GM12892 (cell line): ENCODE results near the gene GOLGA6A.
"Not testable (repeated sequence)": the region's sequence is repeated elsewhere in the genome, so short reads cannot be mapped to it uniquely, and the experiment has no call there.

Experiments
- POLR2A ChIP-seq: IDR thresholded peaks from 2 replicates; pipeline ENCODE4 v1.6.1; 2011; ENCODE audit warnings: low read depth, low read length, control low read depth
- TAF1 ChIP-seq: IDR thresholded peaks from 2 replicates; pipeline ENCODE4 v1.6.1; 2011; ENCODE audit warnings: low read depth, mild to moderate bottlenecking, control low read depth, low read length, borderline replicate concordance

DNA sequence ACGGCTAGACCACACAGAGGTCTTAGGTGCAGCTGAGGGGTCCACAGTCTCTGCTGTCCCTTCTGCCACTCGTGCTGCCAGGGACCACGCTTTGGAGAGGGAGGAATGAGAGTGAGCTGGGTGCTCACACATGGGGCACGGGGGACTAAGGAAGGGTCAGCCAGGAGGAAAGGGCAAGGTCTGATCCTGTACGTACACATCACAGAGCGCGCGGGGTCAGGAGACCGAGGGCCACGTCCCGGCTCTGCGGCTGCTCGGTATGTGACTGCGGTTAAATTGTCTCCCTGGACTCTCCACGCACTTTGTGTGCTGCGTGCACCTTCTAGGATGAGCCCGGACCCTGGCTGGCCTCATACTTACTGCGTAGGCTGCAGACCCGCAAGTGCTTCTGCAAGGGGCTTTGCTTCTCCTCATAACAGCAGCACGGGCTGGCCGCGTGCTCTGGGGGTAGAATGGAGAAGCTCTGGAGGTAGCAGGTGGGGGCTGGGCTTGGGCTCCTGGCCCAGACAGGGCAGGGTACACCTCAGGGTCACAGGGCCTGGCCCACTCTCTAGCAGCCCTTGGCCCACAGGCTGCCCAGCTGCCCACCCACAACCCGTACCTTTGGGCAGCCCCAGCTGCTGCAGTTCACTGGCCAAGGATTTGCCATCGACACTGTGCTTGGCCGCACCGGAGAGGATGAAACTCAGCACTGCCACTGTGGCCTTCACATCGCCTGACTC lies 14.6 kb upstream of the GOLGA6A start:
- not testable (repeated sequence) for TF ChIP-seq POLR2A, TAF1
